Fibroblast of lung (primary cell): ENCODE results near the gene SHISA5. TPM values are rescaled to one million over a fixed set of nuclear protein-coding genes. Genes with fewer than 3 reads are reported as not detected.

Experiments used
- DNase-seq, 2 donors: peaks; one replicate each; pipeline versions ENCODE4 v3.0.0 to v3.0.0-alpha.2; 2010; ENCODE audit warnings: low read depth in 2 of 2
- H2AFZ ChIP-seq: 2 replicates; pipeline ENCODE4 v1.5.1; 2012; ENCODE audit warnings: low read length, control low read depth, inconsistent platforms
- H3K27ac ChIP-seq: 2 replicates; pipeline ENCODE4 v1.5.1; 2011; ENCODE audit warnings: low read length, control low read depth; ENCODE audit not compliant: insufficient read depth
- H3K27me3 ChIP-seq: 2 replicates; pipeline ENCODE4 v1.5.1; 2011; ENCODE audit warnings: mild to moderate bottlenecking, low read length; ENCODE audit not compliant: control insufficient read depth, insufficient read depth
- H3K36me3 ChIP-seq: 2 replicates; pipeline ENCODE4 v1.5.1; 2011; ENCODE audit warnings: low read length; ENCODE audit not compliant: control insufficient read depth, insufficient read depth
- H3K4me1 ChIP-seq: 2 replicates; pipeline ENCODE4 v1.5.1; 2011; ENCODE audit warnings: low read length; ENCODE audit not compliant: control insufficient read depth, insufficient read depth; ENCODE audit errors: extremely low read depth
- H3K4me2 ChIP-seq: 2 replicates; pipeline ENCODE4 v1.5.1; 2011; ENCODE audit warnings: low read length, control low read depth; ENCODE audit not compliant: insufficient read depth; ENCODE audit errors: extremely low read depth
- H3K4me3 ChIP-seq, 4 experiments: fragments of 200-600 bp in 1 of 4; sonication (generic) in 1 of 4; replicated peaks in 1 of 4; 2 replicates each; pipeline ENCODE4 v1.5.1; 2011 to 2016; ENCODE audit warnings: low read length in 4 of 4, low read depth in 3 of 4, mild to moderate bottlenecking in 3 of 4, control low read depth in 2 of 4, inconsistent platforms in 1 of 4, mixed read lengths in 1 of 4; ENCODE audit not compliant: insufficient read depth in 1 of 4; ENCODE audit errors: control extremely low read depth in 1 of 4
- H3K79me2 ChIP-seq: 2 replicates; pipeline ENCODE4 v1.5.1; 2012; ENCODE audit warnings: mild to moderate bottlenecking, low read length, inconsistent platforms; ENCODE audit not compliant: control insufficient read depth, insufficient read depth
- H3K9ac ChIP-seq: 2 replicates; pipeline ENCODE4 v1.5.1; 2011; ENCODE audit warnings: mild to moderate bottlenecking, low read length, control low read depth; ENCODE audit not compliant: insufficient read depth
- H3K9me3 ChIP-seq: 2 replicates; pipeline ENCODE4 v1.5.1; 2012; ENCODE audit warnings: low read depth, low read length; ENCODE audit not compliant: control insufficient read depth, insufficient read depth
- H4K20me1 ChIP-seq: 2 replicates; pipeline ENCODE4 v1.5.1; 2011; ENCODE audit warnings: low read length; ENCODE audit not compliant: control insufficient read depth, insufficient read depth; ENCODE audit errors: extremely low read depth
- EZH2 ChIP-seq: IDR thresholded peaks from 2 replicates; pipeline ENCODE4 v1.5.1; 2012; ENCODE audit warnings: low read length, control low read depth, mild to moderate bottlenecking; ENCODE audit errors: missing control alignments
- polyA plus RNA-seq, 2 donors: library from polyadenylated mRNA; depleted of rRNA in 1 of 2; stranded (reverse) in 1 of 2; unstranded in 1 of 2; fragments of >200 nt; gene quantifications; 2 replicates each; pipeline ENCODE4 v1.2.1, GENCODE V29; 2011 to 2012; ENCODE audit warnings: missing spikeins in 1 of 2
- total RNA-seq: library from RNA; depleted of rRNA; stranded (reverse); fragments of >200 nt; gene quantifications from 2 replicates; pipeline ENCODE4 v1.2.1, GENCODE V29; 2014
- TF ChIP-seq, protein P1 (sequence below), 2 donors: IDR thresholded peaks in 1 of 2; conservative IDR thresholded peaks in 1 of 2; 1 replicate in 1 of 2; 2 replicates in 1 of 2; pipeline ENCODE4 v1.5.1; 2011 to 2012; ENCODE audit warnings: low read length in 2 of 2, control low read depth in 1 of 2, inconsistent platforms in 1 of 2, low read depth in 1 of 2, mild to moderate bottlenecking in 1 of 2

Gene SHISA5
- total and polyA plus RNA-seq, 2 donors (not counting 1 experiment from before 2014, with no cell fraction given) = 136 to 139 TPM

DNA sequence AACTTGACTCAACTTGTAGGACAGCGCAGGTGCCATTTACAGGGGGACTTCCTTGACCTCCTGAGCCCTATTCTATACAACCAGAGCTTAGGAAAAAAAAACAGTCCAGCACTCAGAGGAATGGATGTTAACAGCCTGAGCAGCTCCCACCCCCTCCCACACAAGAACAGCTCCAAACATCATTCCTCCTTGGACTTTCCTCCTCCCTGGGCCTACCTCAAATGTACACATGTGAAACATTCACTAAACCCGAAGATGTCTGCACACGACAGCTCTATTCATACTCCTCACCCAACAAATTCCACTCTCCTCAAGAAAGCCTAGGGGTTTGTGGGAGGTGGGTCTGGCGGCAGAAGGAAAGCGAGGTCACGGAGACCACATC is 57.9 kb downstream of the SHISA5 start:
- DNase-seq = no peak
- no peaks in the 10 kb centered on the region for H3K27me3 ChIP-seq
- peaks cover 40% of the 10 kb centered on the region for H3K79me2 ChIP-seq
- H3K9ac ChIP-seq = peak overlapping the region; percentile 85
- no peaks in the 10 kb centered on the region for H3K9me3 ChIP-seq
- peaks cover 13% of the 10 kb centered on the region for H3K4me1 ChIP-seq
- TF ChIP-seq EZH2 = no peak
- TF ChIP-seq, protein P1, sequence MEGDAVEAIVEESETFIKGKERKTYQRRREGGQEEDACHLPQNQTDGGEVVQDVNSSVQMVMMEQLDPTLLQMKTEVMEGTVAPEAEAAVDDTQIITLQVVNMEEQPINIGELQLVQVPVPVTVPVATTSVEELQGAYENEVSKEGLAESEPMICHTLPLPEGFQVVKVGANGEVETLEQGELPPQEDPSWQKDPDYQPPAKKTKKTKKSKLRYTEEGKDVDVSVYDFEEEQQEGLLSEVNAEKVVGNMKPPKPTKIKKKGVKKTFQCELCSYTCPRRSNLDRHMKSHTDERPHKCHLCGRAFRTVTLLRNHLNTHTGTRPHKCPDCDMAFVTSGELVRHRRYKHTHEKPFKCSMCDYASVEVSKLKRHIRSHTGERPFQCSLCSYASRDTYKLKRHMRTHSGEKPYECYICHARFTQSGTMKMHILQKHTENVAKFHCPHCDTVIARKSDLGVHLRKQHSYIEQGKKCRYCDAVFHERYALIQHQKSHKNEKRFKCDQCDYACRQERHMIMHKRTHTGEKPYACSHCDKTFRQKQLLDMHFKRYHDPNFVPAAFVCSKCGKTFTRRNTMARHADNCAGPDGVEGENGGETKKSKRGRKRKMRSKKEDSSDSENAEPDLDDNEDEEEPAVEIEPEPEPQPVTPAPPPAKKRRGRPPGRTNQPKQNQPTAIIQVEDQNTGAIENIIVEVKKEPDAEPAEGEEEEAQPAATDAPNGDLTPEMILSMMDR (conservative IDR thresholded peaks at IDR 0.05 in 1 of 2, IDR thresholded peaks at IDR 0.05 in 1 of 2; ENCODE audit: low read depth in 1 of 2, low read length in 2 of 2) = no peak
- peak overlapping the region; percentile 86 to 94 (median 90) for H3K4me3 ChIP-seq
- peak overlapping the region; percentile 50 for H3K27ac ChIP-seq
- peak overlapping the region; percentile 94 for H2AFZ ChIP-seq
- H4K20me1 ChIP-seq = peaks cover 2% of the 10 kb centered on the region
- peak overlapping the region; percentile 99 for H3K4me2 ChIP-seq
- peaks cover 7% of the 10 kb centered on the region for H3K36me3 ChIP-seq

DNA sequence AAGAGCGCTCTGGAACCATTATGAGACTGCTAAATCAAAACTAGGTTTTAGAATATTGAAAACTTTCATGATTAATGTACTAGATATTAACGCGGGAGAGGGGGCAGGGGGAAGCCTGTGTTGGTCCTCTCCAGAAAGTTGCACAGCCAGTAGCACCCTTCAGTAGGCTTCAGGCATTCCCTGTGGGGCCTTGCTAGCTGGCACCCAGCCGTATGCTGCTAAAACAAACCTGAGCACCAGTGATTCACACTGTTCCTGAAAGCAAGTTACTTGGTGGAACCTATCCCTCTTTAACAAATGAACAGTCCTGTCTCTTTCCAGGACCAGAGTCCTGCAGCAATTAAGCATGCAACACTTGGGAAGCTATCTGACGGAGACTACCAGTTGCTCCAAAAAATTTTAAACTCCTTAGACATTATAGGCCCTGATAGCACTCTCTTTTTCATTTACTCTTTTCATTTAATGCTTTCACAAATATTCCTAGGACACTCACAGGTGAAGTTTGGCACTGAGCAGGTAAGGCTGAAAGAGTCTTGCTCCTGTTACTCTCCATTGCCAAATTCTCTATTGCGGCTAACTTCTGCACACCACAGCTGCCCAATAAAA is 58.6 kb downstream of the SHISA5 start:
- no peak overlapping the region for H3K9ac ChIP-seq
- peaks cover 13% of the 10 kb centered on the region for H3K4me1 ChIP-seq
- H3K4me3 ChIP-seq = peak overlapping the region; percentile 86 to 94 (median 90)
- peaks cover 7% of the 10 kb centered on the region for H3K36me3 ChIP-seq
- H3K4me2 ChIP-seq = peak overlapping the region; percentile 99
- TF ChIP-seq, protein P1 (conservative IDR thresholded peaks at IDR 0.05 in 1 of 2, IDR thresholded peaks at IDR 0.05 in 1 of 2; ENCODE audit: low read depth in 1 of 2, low read length in 2 of 2) = no peak
- TF ChIP-seq EZH2 = no peak
- H3K9me3 ChIP-seq = no peaks in the 10 kb centered on the region
- no peak for DNase-seq
- no peak overlapping the region for H2AFZ ChIP-seq
- H3K27me3 ChIP-seq = no peaks in the 10 kb centered on the region
- H3K27ac ChIP-seq = no peak overlapping the region
- peaks cover 2% of the 10 kb centered on the region for H4K20me1 ChIP-seq
- peaks cover 45% of the 10 kb centered on the region for H3K79me2 ChIP-seq

DNA sequence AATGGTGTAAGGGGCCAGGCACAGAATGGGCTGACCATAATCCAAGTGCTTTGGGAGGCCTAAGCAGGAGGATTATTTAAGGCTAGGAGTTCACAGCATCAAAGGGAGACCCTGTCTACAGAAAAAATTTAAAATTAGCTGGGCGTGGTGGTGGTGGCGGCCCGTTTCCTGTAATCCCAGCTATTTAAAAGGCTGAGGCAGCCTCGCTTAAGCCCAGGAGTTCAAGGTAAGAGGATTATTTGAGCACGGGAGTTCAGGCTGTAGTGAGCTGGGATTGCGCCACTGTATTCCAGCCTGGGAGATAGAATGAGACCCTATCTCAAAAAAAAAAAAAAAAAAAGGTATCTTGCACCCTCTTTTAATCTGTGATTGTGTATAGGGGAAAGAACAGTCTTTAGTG is 62.0 kb downstream of the SHISA5 start:
- peak overlapping the region; percentile 86 for H3K4me2 ChIP-seq
- H3K4me1 ChIP-seq = peaks cover 9% of the 10 kb centered on the region
- H3K4me3 ChIP-seq = peak overlapping the region in 3 of 4 experiments; percentile 74 to 95 (median 85)
- H3K27ac ChIP-seq = peak overlapping the region; percentile 28
- H4K20me1 ChIP-seq = peaks cover 2% of the 10 kb centered on the region
- H3K9me3 ChIP-seq = no peaks in the 10 kb centered on the region
- peaks cover 34% of the 10 kb centered on the region for H3K79me2 ChIP-seq
- no peak overlapping the region for H3K9ac ChIP-seq
- H3K27me3 ChIP-seq = no peaks in the 10 kb centered on the region
- H3K36me3 ChIP-seq = peaks cover 7% of the 10 kb centered on the region
- no peak overlapping the region for H2AFZ ChIP-seq
- TF ChIP-seq EZH2 = no peak
- TF ChIP-seq, protein P1 (conservative IDR thresholded peaks at IDR 0.05 in 1 of 2, IDR thresholded peaks at IDR 0.05 in 1 of 2; ENCODE audit: low read depth in 1 of 2, low read length in 2 of 2) = no peak
- no peak for DNase-seq
